Chondrocyte (in vitro differentiated cells): Measurements from ENCODE around the gene UNC5A. TPM values are rescaled to one million over a fixed set of nuclear protein-coding genes. Genes with fewer than 3 reads are reported as not detected.

Experiments
- DNase-seq: peaks from one replicate; pipeline ENCODE4 v3.0.0; 2021; ENCODE audit warnings: mixed read lengths, low spot score
- H3K27ac Mint-ChIP-seq: one replicate; pipeline ENCODE4 v1.8.0; 2021; ENCODE audit warnings: mild to moderate bottlenecking, moderate library complexity, mixed read lengths; ENCODE audit not compliant: unreplicated experiment
- H3K27me3 Mint-ChIP-seq: 2 replicates; pipeline ENCODE4 v1.8.0; 2021; ENCODE audit warnings: low read depth, mixed read lengths
- H3K36me3 Mint-ChIP-seq: 2 replicates; pipeline ENCODE4 v1.8.0; 2021; ENCODE audit warnings: low read depth, mixed read lengths
- H3K4me1 Mint-ChIP-seq: 2 replicates; pipeline ENCODE4 v1.8.0; 2021; ENCODE audit warnings: low read depth, mild to moderate bottlenecking, mixed read lengths
- H3K4me3 Mint-ChIP-seq: one replicate; pipeline ENCODE4 v1.8.0; 2021; ENCODE audit warnings: mild to moderate bottlenecking, moderate library complexity, mixed read lengths; ENCODE audit not compliant: unreplicated experiment
- H3K9me3 Mint-ChIP-seq: 2 replicates; pipeline ENCODE4 v1.8.0; 2021; ENCODE audit warnings: low read depth, mixed read lengths
- total RNA-seq: library from RNA; stranded (reverse); gene quantifications from 3 replicates; pipeline ENCODE4 v1.2.1, GENCODE V29; 2021
- TF ChIP-seq, protein P1 (sequence below): fragments of 200-600 bp; sonication (generic); IDR thresholded peaks from 2 replicates; pipeline ENCODE4 v1.5.0; 2021; ENCODE audit warnings: antibody characterized with exemption, mild to moderate bottlenecking, moderate library complexity

UNC5A gene
- total RNA-seq, 1 donor from 2014 or later: 0.15 TPM

DNA sequence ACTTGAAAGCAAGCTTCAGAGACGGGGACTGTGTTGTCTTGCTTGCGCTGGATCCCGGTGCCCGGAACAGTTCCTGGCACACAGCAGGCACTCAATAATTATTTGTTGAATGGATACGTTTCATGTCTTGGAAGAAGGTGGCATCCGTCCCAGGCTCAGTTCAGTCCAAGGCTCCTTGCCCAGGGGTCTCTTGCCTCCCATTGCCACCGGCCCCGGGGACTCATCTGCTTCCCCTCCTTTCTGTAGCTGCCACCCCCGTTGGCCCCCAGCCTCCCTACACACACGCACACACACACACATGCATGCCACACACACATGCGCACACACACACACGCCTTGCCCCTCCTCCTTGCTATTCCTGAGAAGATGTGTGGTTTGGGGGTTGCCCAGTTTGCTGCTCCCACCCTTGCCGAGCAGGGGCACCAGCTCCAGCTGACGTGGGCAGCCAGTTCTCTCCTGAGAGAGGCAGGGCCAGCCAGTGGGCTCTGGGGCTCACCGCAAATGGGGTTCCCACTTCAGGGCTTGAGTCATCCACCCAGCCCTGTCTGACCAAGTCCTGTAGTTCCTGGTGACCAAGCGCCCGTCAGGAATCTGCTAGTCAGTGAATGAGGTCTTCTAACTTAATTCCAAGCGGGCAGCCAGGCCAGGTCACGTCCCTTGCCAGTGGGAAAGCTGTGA is 47.0 kb downstream of the UNC5A start:
- no peak for DNase-seq
- Mint-ChIP-seq H3K36me3 (no peaks in the 10 kb centered on the region), H3K4me3 (no peak overlapping the region), H3K27ac (no peak overlapping the region), H3K9me3 (no peaks in the 10 kb centered on the region), H3K4me1 (no peaks in the 10 kb centered on the region), H3K27me3 (peaks cover 28% of the 10 kb centered on the region)
- TF ChIP-seq, protein P1, sequence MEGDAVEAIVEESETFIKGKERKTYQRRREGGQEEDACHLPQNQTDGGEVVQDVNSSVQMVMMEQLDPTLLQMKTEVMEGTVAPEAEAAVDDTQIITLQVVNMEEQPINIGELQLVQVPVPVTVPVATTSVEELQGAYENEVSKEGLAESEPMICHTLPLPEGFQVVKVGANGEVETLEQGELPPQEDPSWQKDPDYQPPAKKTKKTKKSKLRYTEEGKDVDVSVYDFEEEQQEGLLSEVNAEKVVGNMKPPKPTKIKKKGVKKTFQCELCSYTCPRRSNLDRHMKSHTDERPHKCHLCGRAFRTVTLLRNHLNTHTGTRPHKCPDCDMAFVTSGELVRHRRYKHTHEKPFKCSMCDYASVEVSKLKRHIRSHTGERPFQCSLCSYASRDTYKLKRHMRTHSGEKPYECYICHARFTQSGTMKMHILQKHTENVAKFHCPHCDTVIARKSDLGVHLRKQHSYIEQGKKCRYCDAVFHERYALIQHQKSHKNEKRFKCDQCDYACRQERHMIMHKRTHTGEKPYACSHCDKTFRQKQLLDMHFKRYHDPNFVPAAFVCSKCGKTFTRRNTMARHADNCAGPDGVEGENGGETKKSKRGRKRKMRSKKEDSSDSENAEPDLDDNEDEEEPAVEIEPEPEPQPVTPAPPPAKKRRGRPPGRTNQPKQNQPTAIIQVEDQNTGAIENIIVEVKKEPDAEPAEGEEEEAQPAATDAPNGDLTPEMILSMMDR: no peak

DNA sequence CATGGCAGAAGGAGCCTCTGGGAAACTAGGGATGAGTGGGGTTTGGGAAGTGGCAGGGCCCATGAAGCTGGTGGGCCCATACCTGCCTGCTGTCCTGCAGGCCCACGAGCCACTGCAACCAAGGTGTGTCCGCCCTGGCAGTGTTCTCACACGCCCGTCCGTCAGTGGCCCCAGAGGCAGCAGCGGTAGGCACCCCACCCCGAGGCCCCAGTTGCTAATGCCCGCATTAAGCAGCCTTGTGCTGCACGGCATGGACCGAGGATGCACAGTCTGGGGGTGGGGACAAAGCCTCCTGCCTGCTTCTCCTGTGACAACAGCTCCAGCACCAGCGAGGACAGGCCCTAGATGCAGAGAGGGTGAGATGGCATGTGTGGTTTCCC is 47.5 kb downstream of the UNC5A start:
- TF ChIP-seq, protein P1: no peak
- H3K27ac Mint-ChIP-seq: no peak overlapping the region
- H3K4me1 Mint-ChIP-seq: no peaks in the 10 kb centered on the region
- DNase-seq: no peak
- H3K36me3 Mint-ChIP-seq: no peaks in the 10 kb centered on the region
- no peak overlapping the region for H3K4me3 Mint-ChIP-seq
- H3K9me3 Mint-ChIP-seq: no peaks in the 10 kb centered on the region
- peaks cover 28% of the 10 kb centered on the region for H3K27me3 Mint-ChIP-seq

DNA sequence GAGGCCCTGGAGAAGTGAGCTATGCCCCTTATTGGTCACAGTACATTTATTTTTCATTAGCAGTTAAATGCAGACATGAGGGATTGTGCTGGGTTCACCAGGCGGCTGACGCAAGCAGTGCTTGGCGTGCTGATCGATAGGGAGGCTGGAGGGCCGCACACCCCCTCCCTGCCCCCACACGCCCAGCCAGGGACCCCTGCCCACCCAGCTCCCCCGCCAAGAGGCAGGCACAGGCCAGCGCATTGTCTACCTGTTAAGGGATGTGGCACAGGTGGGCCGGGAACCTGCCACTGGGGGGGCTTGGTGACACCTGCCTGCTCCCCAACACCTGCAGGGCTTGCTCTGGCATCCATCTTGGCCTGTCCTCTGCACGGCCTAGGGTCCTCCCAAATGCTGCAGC is 49.6 kb downstream of the UNC5A start:
- H3K4me1 Mint-ChIP-seq: no peaks in the 10 kb centered on the region
- H3K9me3 Mint-ChIP-seq: no peaks in the 10 kb centered on the region
- no peak overlapping the region for H3K4me3 Mint-ChIP-seq
- no peaks in the 10 kb centered on the region for H3K36me3 Mint-ChIP-seq
- no peak overlapping the region for H3K27ac Mint-ChIP-seq
- DNase-seq: no peak
- peaks cover 33% of the 10 kb centered on the region for H3K27me3 Mint-ChIP-seq
- TF ChIP-seq, protein P1: no peak

DNA sequence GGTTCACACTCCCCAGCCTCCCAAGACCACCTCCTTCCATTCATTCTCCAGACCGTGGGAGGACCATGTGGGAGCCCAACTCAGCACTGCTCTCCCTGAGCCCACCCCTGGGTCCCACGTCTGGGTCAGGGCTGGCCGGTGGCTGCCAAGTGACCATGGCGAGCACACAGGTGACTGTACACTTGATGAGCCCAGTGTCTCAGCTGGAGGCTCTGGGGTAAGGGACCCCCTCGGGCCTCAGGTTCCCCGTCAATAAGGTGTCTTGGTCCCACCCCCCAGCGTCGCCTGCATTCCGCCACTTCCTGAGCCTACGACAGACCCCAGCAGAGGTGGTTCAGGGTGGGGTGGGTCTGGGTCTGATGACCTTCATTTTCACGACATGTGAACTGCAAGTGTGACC is 50.0 kb downstream of the UNC5A start:
- DNase-seq: no peak
- no peaks in the 10 kb centered on the region for H3K9me3 Mint-ChIP-seq
- H3K27ac Mint-ChIP-seq: no peak overlapping the region
- no peak overlapping the region for H3K4me3 Mint-ChIP-seq
- no peaks in the 10 kb centered on the region for H3K4me1 Mint-ChIP-seq
- H3K27me3 Mint-ChIP-seq: peaks cover 34% of the 10 kb centered on the region
- no peaks in the 10 kb centered on the region for H3K36me3 Mint-ChIP-seq
- TF ChIP-seq, protein P1: no peak

DNA sequence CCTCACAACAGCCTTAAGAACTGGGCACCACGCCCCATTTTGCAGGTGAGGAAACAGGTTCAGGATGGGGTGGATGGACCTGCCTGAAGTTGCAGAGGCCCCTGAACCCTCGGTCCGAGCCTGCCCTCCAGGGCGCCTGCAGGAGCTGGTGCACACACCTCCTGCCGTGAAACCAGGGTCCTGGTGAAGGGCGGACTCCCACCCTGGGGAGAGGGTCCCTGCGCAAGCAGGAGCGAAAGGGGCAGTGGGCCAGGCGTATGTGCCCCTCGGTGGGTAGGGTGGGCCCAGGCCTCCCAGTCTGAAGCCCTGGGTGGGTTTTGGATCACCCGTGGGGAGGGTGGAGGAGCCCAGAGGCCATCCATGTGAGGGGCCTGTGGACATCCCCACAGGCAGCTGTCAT is 50.9 kb downstream of the UNC5A start:
- TF ChIP-seq, protein P1: no peak
- no peaks in the 10 kb centered on the region for H3K4me1 Mint-ChIP-seq
- H3K36me3 Mint-ChIP-seq: no peaks in the 10 kb centered on the region
- no peak for DNase-seq
- H3K27me3 Mint-ChIP-seq: peaks cover 43% of the 10 kb centered on the region
- H3K9me3 Mint-ChIP-seq: no peaks in the 10 kb centered on the region
- H3K27ac Mint-ChIP-seq: no peak overlapping the region
- no peak overlapping the region for H3K4me3 Mint-ChIP-seq
